HG03196 (cell line): ENCODE data around the gene PIP4K2A.
A peak's percentile ranks its signal among the peaks of the same experiment; 100 is the strongest.
"Not testable (repeated sequence)": the region's sequence is repeated elsewhere in the genome, so short reads cannot be mapped to it uniquely, and the experiment has no call there.

Experiments used
- ATAC-seq: cut with Tn5 transposase; IDR thresholded peaks from one replicate; pipeline ENCODE4 v1.9.1; 2021; ENCODE audit not compliant: unreplicated experiment

Gene PIP4K2A

GRCh38 chr10:22719406-22720042, 5.1 kb upstream of the PIP4K2A start:
- no peak for ATAC-seq

- ATAC-seq: not testable (repeated sequence)
Observed at GRCh38 chr10:22718659-22719058, 4.3 kb upstream of the PIP4K2A start.

GRCh38 chr10:22717728-22718127, 3.4 kb upstream of the PIP4K2A start:
- ATAC-seq: no peak

- ATAC-seq: no peak
Observed at GRCh38 chr10:22716943-22717342, 2.6 kb upstream of the PIP4K2A start.

- ATAC-seq: no peak
Observed at GRCh38 chr10:22715290-22715625, 880 bp upstream of the PIP4K2A start.

GRCh38 chr10:22713853-22714478, 412 bp downstream of the PIP4K2A start:
- ATAC-seq: peak; percentile 16

- no peak for ATAC-seq
Observed at GRCh38 chr10:22712956-22713852, 1.2 kb downstream of the PIP4K2A start.

DNA sequence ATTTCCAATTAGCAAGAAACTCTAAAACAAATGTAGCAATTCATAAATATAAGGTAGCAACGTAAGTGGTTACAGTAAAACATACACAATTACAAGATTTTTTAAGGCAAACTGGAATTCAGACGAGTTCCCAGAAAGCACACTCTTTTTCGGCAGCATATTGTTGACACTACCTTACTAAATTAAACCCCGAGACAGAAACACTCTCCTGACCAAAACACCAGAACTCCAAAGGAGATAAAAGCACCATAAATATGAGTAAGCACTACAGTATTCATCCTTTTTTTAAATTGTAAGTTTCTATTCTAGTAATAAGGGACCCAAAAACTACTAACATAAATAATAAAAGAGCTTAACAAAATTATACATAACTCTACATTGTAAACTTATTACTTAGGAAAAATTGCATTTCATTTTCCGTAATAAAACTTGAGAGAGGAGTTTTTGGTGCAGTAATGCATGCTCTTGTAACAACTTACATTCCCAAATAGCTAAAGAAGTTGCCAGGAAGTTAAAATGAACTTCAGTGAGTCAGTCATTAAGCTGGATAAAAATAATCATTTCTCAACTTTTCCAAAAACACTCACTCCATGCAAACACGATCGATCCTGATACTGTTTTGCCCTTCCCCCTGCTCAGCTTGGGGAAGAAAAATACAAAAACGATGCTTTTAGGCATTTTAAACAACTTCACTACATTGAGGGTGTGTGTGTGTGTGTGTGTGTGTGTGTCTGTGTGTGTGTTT, 2.0 kb downstream of the PIP4K2A start:
- no peak for ATAC-seq

GRCh38 chr10:22711373-22711772, 3.0 kb downstream of the PIP4K2A start:
- ATAC-seq: no peak

- no peak for ATAC-seq
Observed at GRCh38 chr10:22710139-22710745, 4.1 kb downstream of the PIP4K2A start.

- ATAC-seq: no peak
Observed at GRCh38 chr10:22708772-22709171, 5.6 kb downstream of the PIP4K2A start.

GRCh38 chr10:22705527-22705926, 8.9 kb downstream of the PIP4K2A start:
- no peak for ATAC-seq

- ATAC-seq: no peak
Observed at GRCh38 chr10:22704942-22705341, 9.4 kb downstream of the PIP4K2A start.

DNA sequence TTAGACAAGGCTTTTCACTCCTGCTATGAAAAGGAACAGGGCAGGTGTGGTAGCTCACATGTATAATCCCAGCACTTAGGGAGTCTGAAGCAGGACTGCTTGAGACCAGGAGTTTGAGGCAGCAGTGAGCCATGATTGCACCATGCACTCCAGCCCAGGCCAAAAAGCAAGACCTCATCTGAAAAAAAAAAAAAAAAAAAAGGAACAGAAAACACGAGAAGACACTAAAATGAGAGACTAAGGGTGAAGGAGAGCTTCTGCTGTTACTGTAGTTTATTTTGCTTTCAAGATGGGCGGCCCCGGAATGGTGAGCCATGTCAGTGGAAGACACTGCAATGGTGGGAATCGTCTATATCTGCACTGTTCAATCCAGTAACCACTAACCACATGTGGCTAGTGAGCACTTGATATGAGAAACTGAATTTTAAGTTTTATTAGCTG, 9.9 kb downstream of the PIP4K2A start:
- no peak for ATAC-seq

- ATAC-seq: no peak
Observed at GRCh38 chr10:22702348-22702747, 12.0 kb downstream of the PIP4K2A start.

DNA sequence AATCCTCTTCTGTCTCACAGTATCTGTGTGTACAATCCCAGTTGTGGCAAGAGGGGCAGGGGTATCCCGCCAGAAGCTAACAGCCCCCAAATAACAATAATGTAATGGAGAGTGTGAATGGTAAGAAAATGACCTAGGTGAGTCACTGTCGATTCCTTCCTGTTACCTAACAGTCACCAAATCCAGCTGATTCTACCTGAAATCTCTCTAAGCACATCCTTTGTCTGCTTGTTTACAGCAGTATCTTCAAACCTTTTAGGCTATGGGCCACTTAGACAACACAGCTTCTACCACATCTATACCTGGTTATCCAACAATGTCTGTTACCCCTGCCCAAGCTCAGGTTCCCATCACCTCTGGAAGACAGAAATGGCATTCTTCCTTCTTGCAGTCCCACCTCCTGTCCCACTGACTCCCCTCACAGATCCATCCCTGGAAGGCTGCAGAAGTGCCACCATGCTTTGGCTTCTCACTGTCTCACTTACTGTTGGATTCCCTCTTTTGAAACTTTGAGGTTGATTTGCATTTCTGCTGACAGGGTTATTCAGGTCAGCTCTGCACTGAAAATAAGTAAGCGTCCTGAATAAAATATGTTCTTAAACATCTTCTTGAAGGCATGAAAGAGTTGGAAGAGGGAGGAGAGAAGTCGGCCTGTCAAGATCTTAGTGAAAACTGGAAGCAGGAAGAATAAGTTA, 13.1 kb downstream of the PIP4K2A start:
- ATAC-seq: no peak

DNA sequence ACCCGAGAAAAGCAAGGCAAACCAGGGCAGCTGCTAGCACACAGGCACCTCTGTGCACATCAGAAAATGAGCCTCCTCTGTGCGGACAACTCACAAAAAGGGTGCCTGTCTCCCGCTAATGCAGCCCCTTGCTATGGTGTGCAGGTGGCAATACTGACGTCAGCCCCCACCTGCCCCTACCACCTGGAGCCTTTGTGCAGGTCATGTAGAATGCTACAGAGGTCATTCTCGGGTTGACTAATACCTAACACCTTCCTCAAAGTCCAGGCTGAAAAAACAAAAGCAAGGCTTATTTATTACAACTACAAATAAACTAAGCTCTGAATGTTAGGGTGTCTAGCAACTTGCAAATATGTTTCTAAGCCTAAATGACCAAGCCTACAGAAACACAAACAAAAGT, 13.9 kb downstream of the PIP4K2A start:
- no peak for ATAC-seq

DNA sequence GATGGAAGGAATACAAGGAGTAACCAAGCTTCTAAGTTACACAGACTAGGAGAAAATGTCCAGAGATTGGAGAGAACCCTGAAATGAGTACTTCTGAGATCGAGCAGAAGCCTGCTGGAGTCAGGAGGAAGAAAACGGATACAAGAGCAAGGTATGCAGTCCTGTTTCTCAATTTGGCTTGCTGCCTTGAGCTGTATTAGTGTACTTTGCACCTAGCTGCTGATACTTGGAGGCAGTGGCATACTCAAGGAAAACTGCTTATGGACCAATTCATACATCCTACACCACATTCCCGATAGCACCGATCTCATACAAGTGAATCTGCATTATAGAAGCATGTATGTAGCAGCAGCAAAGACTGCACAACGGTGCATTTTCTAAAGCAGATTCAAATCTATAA, 14.4 kb downstream of the PIP4K2A start:
- no peak for ATAC-seq

- ATAC-seq: no peak
Observed at GRCh38 chr10:22698941-22699440, 15.4 kb downstream of the PIP4K2A start.

DNA sequence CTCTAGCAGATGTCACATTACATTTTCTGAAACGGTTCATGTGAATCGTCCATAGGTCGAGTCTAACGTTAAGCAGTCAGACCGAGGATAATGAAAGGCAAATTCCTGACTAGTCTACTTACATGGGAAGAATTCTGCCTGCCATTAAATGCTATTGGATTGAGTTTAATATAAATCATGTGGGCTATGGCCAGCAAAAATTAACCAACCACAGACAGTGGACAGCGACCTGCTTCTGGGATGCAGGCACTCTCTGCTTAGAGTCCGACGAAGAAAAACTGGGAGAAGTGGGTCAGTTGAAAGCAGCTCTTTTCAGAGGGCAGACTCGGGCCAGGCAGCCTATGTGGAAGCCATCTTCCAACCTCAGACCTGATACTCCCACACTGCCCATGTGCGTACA, 16.6 kb downstream of the PIP4K2A start:
- ATAC-seq: no peak
